Activated CD4-positive, alpha-beta T cell treated with anti-CD3 and anti-CD28 coated beads, Interleukin-2, amount 50 U/mL, for 16 hours (primary cell): Measurements from ENCODE around the gene MORC3.
"Not testable (repeated sequence)": the region's sequence is repeated elsewhere in the genome, so short reads cannot be mapped to it uniquely, and the experiment has no call there.

Source experiments
- DNase-seq: peaks from one replicate; pipeline ENCODE4 v3.0.0-alpha.2; 2020

The MORC3 gene

GRCh38 chr21:36323032-36323431 is 3.0 kb downstream of the MORC3 start:
- peak; percentile 44 for DNase-seq

GRCh38 chr21:36325373-36326010 is 5.5 kb downstream of the MORC3 start:
- no peak for DNase-seq

- DNase-seq, result peak; percentile 56
Measured at GRCh38 chr21:36330904-36331303, 10.9 kb downstream of the MORC3 start.

- no peak for DNase-seq
Measured at GRCh38 chr21:36337099-36337509, 17.1 kb downstream of the MORC3 start.

GRCh38 chr21:36338975-36339374 is 19.0 kb downstream of the MORC3 start:
- no peak for DNase-seq

GRCh38 chr21:36342581-36342980 is 22.6 kb downstream of the MORC3 start:
- not testable (repeated sequence) for DNase-seq

- no peak for DNase-seq
Measured at GRCh38 chr21:36344931-36345330, 24.9 kb downstream of the MORC3 start.

GRCh38 chr21:36347278-36347961 is 27.4 kb downstream of the MORC3 start:
- no peak for DNase-seq

- no peak for DNase-seq
Measured at GRCh38 chr21:36347962-36348328, 27.9 kb downstream of the MORC3 start.

- DNase-seq, result no peak
Measured at GRCh38 chr21:36349315-36349714, 29.3 kb downstream of the MORC3 start.

GRCh38 chr21:36350282-36350910 is 30.4 kb downstream of the MORC3 start:
- no peak for DNase-seq

- no peak for DNase-seq
Measured at GRCh38 chr21:36354918-36355680, 35.1 kb downstream of the MORC3 start.

- DNase-seq, result no peak
Measured at GRCh38 chr21:36355868-36356267, 35.9 kb downstream of the MORC3 start.

- DNase-seq, result no peak
Measured at GRCh38 chr21:36359185-36359584, 39.2 kb downstream of the MORC3 start.

- peak; percentile 47 for DNase-seq
Measured at GRCh38 chr21:36369064-36369685, 49.2 kb downstream of the MORC3 start.

- no peak for DNase-seq
Measured at GRCh38 chr21:36375994-36376393, 56.0 kb downstream of the MORC3 start.

- DNase-seq, result no peak
Measured at GRCh38 chr21:36377391-36377842, 57.4 kb downstream of the MORC3 start.

GRCh38 chr21:36379251-36379650 is 59.3 kb downstream of the MORC3 start:
- DNase-seq, result no peak

- no peak for DNase-seq
Measured at GRCh38 chr21:36381841-36382589, 62.0 kb downstream of the MORC3 start.

GRCh38 chr21:36382722-36383121 is 62.7 kb downstream of the MORC3 start:
- not testable (repeated sequence) for DNase-seq

GRCh38 chr21:36384885-36385232 is 64.9 kb downstream of the MORC3 start:
- no peak for DNase-seq
